WTC11 (cell line): ENCODE data around the gene ZC3H14. TPM values are rescaled to one million over a fixed set of nuclear protein-coding genes. Genes with fewer than 3 reads are reported as not detected.

Source experiments
- ATAC-seq: fragments of 200-7000 bp; cut with Tn5 transposase; 2 replicates; pipeline ENCODE4 v1.10.0; 2021; ENCODE audit warnings: mild to moderate bottlenecking, moderate library complexity
- CTCF ChIA-PET: fragments of 300-600 bp; sonication (Branson Sonifier 250); formaldehyde crosslinking; loops from one replicate; lab custom pipeline; 2021; ENCODE audit warnings: antibody characterized with exemption; lab: Charles Lee
- POLR2A ChIA-PET: fragments of 350-600 bp; sonication (Branson Sonifier 250); formaldehyde crosslinking; loops from one replicate; lab custom pipeline; 2021; ENCODE audit warnings: antibody characterized with exemption; lab: Charles Lee
- DNase-seq: peaks from one replicate; pipeline ENCODE4 v3.0.0; 2021; ENCODE audit warnings: low spot score
- H3K27ac Mint-ChIP-seq: 2 replicates; pipeline ENCODE4 v1.8.0; 2021; ENCODE audit warnings: mixed read lengths
- H3K27me3 Mint-ChIP-seq: 2 replicates; pipeline ENCODE4 v1.8.0; 2021; ENCODE audit warnings: low read depth, mild to moderate bottlenecking, moderate library complexity, mixed read lengths
- H3K36me3 Mint-ChIP-seq: 2 replicates; pipeline ENCODE4 v1.8.0; 2021; ENCODE audit warnings: mixed read lengths
- H3K4me1 Mint-ChIP-seq: 2 replicates; pipeline ENCODE4 v1.8.0; 2022; ENCODE audit warnings: mixed read lengths
- H3K4me3 Mint-ChIP-seq: 2 replicates; pipeline ENCODE4 v1.8.0; 2021; ENCODE audit warnings: mild to moderate bottlenecking, moderate library complexity, mixed read lengths
- H3K9me3 Mint-ChIP-seq: 2 replicates; pipeline ENCODE4 v1.8.0; 2021; ENCODE audit warnings: mixed read lengths
- EMX1 ChIP-seq: fragments of 250-450 bp; sonication (Bioruptor Pico); IDR thresholded peaks from 2 replicates; pipeline ENCODE4 v1.8.0; 2021; ENCODE audit warnings: mild to moderate bottlenecking
- ESRRA ChIP-seq: sonication (generic); formaldehyde crosslinking; IDR thresholded peaks from 2 replicates; pipeline ENCODE4 v1.8.1; 2022; ENCODE audit warnings: mild to moderate bottlenecking, missing genetic modification reagents, borderline replicate concordance
- FOXJ3 ChIP-seq: sonication (generic); formaldehyde crosslinking; IDR thresholded peaks from 2 replicates; pipeline ENCODE4 v1.9.0; 2021; ENCODE audit warnings: missing genetic modification reagents, mild to moderate bottlenecking, borderline replicate concordance
- FOXK1 ChIP-seq: sonication (generic); formaldehyde crosslinking; IDR thresholded peaks from 2 replicates; pipeline ENCODE4 v1.8.0; 2022; ENCODE audit warnings: mild to moderate bottlenecking, moderate library complexity, missing genetic modification reagents
- GRHL2 ChIP-seq: fragments of 250-450 bp; sonication (Bioruptor Pico); IDR thresholded peaks from 2 replicates; pipeline ENCODE4 v1.8.0; 2022; ENCODE audit warnings: mild to moderate bottlenecking, moderate library complexity; ENCODE audit not compliant: insufficient replicate concordance, severe bottlenecking
- HMGA2 ChIP-seq: fragments of 250-450 bp; sonication (Bioruptor Pico); IDR thresholded peaks from 2 replicates; pipeline ENCODE4 v1.4.0; 2021; ENCODE audit warnings: mild to moderate bottlenecking, moderate library complexity
- IRF2 ChIP-seq: sonication (generic); formaldehyde crosslinking; IDR thresholded peaks from 2 replicates; pipeline ENCODE4 v1.8.0; 2022; ENCODE audit warnings: low read depth, missing genetic modification reagents, borderline replicate concordance
- JAZF1 ChIP-seq: fragments of 250-450 bp; sonication (Bioruptor Pico); IDR thresholded peaks from 2 replicates; pipeline ENCODE4 v1.9.0; 2021; ENCODE audit warnings: moderate library complexity, mild to moderate bottlenecking, inconsistent platforms
- NFYB ChIP-seq: sonication (generic); formaldehyde crosslinking; conservative IDR thresholded peaks from 2 replicates; pipeline ENCODE4 v1.8.0; 2022; ENCODE audit warnings: low read depth, missing genetic modification reagents
- RORB ChIP-seq: fragments of 250-450 bp; sonication (Bioruptor Pico); IDR thresholded peaks from 2 replicates; pipeline ENCODE4 v1.9.0; 2021; ENCODE audit warnings: mild to moderate bottlenecking
- SMAD4 ChIP-seq: sonication (generic); formaldehyde crosslinking; IDR thresholded peaks from 2 replicates; pipeline ENCODE4 v1.8.0; 2022; ENCODE audit warnings: mild to moderate bottlenecking, missing genetic modification reagents
- TEAD4 ChIP-seq: sonication (generic); formaldehyde crosslinking; IDR thresholded peaks from 2 replicates; pipeline ENCODE4 v1.8.0; 2022; ENCODE audit warnings: mild to moderate bottlenecking, missing genetic modification reagents
- ZNF396 ChIP-seq: fragments of 250-450 bp; sonication (Bioruptor Pico); IDR thresholded peaks from 2 replicates; pipeline ENCODE4 v1.8.0; 2021; ENCODE audit warnings: mild to moderate bottlenecking, moderate library complexity, borderline replicate concordance
- ZNF416 ChIP-seq: fragments of 250-450 bp; sonication (Bioruptor Pico); IDR thresholded peaks from 2 replicates; pipeline ENCODE4 v1.9.0; 2021; ENCODE audit warnings: mild to moderate bottlenecking, inconsistent platforms
- ZNF671 ChIP-seq: fragments of 250-450 bp; sonication (Bioruptor Pico); IDR thresholded peaks from 2 replicates; pipeline ENCODE4 v1.8.0; 2021; ENCODE audit warnings: mild to moderate bottlenecking
- total RNA-seq: library from RNA; stranded (reverse); gene quantifications from 3 replicates; pipeline ENCODE4 v1.2.3, GENCODE V29; 2021
- TF ChIP-seq, protein P1 (sequence below): sonication (generic); formaldehyde crosslinking; IDR thresholded peaks from 2 replicates; pipeline ENCODE4 v1.8.0; 2023; ENCODE audit warnings: missing genetic modification reagents
- TF ChIP-seq, protein P2 (sequence below): sonication (generic); formaldehyde crosslinking; IDR thresholded peaks from 2 replicates; pipeline ENCODE4 v1.8.1; 2022; ENCODE audit warnings: mild to moderate bottlenecking, missing genetic modification reagents, moderate library complexity, borderline replicate concordance
- TF ChIP-seq, protein P3 (sequence below): sonication (generic); formaldehyde crosslinking; IDR thresholded peaks from 2 replicates; pipeline ENCODE4 v1.8.1; 2023; ENCODE audit warnings: mild to moderate bottlenecking, missing genetic modification reagents, borderline replicate concordance
- TF ChIP-seq, protein P4 (sequence below): sonication (generic); formaldehyde crosslinking; conservative IDR thresholded peaks from 2 replicates; pipeline ENCODE4 v1.8.1; 2022; ENCODE audit warnings: mild to moderate bottlenecking, missing genetic modification reagents
- TF ChIP-seq, protein P5 (sequence below): sonication (generic); formaldehyde crosslinking; IDR thresholded peaks from 2 replicates; pipeline ENCODE4 v1.8.0; 2022; ENCODE audit warnings: mild to moderate bottlenecking, missing genetic modification reagents
- TF ChIP-seq, protein P6 (sequence below): sonication (generic); formaldehyde crosslinking; IDR thresholded peaks from 2 replicates; pipeline ENCODE4 v1.8.1; 2022; ENCODE audit warnings: mild to moderate bottlenecking, moderate library complexity, missing genetic modification reagents
- TF ChIP-seq, protein P7 (sequence below): fragments of 250-450 bp; sonication (Bioruptor Pico); IDR thresholded peaks from 2 replicates; pipeline ENCODE4 v1.9.0; 2021; ENCODE audit warnings: mild to moderate bottlenecking

Gene ZC3H14
- total RNA-seq, 1 experiment from 2014 or later, result 64.9 TPM

DNA sequence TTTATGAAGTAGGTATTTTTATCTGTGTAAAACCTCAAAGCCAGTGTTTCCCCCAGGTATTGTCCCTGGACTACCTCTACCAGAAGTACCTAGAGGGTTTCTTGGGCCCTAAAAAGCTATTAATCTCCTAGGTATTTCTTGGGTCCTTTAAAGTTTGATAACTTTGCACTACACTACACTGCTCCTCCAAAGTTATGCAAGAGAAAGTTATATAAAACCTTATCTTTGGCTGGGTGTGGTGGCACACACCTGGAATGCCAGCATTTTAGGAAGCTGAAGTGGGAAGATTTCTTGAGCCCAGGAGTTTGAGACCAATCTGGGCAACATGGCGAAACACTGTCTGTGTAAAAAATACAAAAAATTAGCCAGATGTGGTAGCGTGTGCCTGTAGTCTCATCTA, 42.9 kb upstream of the ZC3H14 start (continued):
- TF ChIP-seq IRF2 (CRISPR knock-in tag), result no peak

DNA sequence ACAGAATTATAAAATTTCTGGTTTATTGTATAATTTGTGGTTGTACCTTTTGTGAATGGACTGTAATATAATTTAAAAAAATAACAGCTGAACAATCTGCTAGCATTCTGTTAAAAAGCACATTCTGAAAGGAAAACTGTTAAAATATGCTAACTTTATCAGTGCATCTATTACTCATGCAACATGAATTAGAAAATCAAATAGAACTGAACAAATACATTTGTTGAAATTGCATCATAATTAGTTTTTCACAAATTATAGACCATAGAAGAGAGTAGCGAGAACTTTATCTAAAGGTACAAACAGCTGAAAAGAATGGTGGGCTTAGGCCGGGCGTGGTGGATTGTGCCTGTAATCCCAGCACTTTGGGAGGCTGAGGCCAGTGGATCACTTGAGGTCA, 41.0 kb upstream of the ZC3H14 start:
- H3K36me3 Mint-ChIP-seq, result no peaks in the 10 kb centered on the region
- CTCF ChIA-PET, result interaction anchor here (1.0 kb wide), 1 partner anchor 333 kb away, joined by 5 read pairs; no protein-coding TSS in a partner anchor

DNA sequence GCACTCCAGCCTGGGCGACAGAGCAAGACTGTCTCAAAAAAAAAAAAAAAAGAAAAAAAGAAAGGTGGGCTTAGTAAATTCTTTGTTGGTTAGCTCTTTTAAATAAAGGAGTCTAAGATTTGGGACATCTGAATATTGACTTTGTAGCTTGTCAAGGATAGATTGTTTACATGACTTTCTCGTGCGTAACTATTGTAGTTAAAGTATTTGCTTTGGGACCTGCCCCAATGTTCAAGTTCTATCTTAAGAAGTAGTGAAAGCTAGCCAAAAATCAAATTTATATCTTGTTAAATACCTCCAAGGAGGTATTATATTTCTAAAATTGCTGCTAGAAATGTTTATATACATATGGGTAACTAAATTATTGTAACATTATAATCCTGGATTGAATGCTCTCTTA, 40.4 kb upstream of the ZC3H14 start:
- Mint-ChIP-seq H3K9me3 (no peaks in the 10 kb centered on the region), H3K27ac (no peak overlapping the region), H3K36me3 (no peaks in the 10 kb centered on the region), H3K4me1 (no peaks in the 10 kb centered on the region), H3K27me3 (no peaks in the 10 kb centered on the region), H3K4me3 (no peak overlapping the region)
- no peak for ATAC-seq
- ChIA-PET CTCF (interaction anchor here (1.0 kb wide), 1 partner anchor 333 kb away, joined by 5 read pairs; no protein-coding TSS in a partner anchor), POLR2A (no interaction called here)
- DNase-seq, result no peak
- TF ChIP-seq EMX1 (CRISPR knock-in tag) (no peak), GRHL2 (no peak), FOXK1 (CRISPR knock-in tag) (no peak), ESRRA (no peak), SMAD4 (CRISPR knock-in tag) (no peak), ZNF396 (CRISPR knock-in tag) (no peak), FOXJ3 (CRISPR knock-in tag) (no peak)
- TF ChIP-seq, protein P1, sequence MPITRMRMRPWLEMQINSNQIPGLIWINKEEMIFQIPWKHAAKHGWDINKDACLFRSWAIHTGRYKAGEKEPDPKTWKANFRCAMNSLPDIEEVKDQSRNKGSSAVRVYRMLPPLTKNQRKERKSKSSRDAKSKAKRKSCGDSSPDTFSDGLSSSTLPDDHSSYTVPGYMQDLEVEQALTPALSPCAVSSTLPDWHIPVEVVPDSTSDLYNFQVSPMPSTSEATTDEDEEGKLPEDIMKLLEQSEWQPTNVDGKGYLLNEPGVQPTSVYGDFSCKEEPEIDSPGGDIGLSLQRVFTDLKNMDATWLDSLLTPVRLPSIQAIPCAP (CRISPR knock-in tag), result no peak

More for the DNA sequence above, 41.0 kb upstream of the ZC3H14 start:
- TF ChIP-seq, protein P2, sequence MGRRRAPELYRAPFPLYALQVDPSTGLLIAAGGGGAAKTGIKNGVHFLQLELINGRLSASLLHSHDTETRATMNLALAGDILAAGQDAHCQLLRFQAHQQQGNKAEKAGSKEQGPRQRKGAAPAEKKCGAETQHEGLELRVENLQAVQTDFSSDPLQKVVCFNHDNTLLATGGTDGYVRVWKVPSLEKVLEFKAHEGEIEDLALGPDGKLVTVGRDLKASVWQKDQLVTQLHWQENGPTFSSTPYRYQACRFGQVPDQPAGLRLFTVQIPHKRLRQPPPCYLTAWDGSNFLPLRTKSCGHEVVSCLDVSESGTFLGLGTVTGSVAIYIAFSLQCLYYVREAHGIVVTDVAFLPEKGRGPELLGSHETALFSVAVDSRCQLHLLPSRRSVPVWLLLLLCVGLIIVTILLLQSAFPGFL, result no peak
- TF ChIP-seq, protein P3, sequence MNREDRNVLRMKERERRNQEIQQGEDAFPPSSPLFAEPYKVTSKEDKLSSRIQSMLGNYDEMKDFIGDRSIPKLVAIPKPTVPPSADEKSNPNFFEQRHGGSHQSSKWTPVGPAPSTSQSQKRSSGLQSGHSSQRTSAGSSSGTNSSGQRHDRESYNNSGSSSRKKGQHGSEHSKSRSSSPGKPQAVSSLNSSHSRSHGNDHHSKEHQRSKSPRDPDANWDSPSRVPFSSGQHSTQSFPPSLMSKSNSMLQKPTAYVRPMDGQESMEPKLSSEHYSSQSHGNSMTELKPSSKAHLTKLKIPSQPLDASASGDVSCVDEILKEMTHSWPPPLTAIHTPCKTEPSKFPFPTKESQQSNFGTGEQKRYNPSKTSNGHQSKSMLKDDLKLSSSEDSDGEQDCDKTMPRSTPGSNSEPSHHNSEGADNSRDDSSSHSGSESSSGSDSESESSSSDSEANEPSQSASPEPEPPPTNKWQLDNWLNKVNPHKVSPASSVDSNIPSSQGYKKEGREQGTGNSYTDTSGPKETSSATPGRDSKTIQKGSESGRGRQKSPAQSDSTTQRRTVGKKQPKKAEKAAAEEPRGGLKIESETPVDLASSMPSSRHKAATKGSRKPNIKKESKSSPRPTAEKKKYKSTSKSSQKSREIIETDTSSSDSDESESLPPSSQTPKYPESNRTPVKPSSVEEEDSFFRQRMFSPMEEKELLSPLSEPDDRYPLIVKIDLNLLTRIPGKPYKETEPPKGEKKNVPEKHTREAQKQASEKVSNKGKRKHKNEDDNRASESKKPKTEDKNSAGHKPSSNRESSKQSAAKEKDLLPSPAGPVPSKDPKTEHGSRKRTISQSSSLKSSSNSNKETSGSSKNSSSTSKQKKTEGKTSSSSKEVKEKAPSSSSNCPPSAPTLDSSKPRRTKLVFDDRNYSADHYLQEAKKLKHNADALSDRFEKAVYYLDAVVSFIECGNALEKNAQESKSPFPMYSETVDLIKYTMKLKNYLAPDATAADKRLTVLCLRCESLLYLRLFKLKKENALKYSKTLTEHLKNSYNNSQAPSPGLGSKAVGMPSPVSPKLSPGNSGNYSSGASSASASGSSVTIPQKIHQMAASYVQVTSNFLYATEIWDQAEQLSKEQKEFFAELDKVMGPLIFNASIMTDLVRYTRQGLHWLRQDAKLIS, result no peak
- TF ChIP-seq ZNF671 (CRISPR knock-in tag) (no peak), HMGA2 (CRISPR knock-in tag) (no peak), NFYB (CRISPR knock-in tag) (no peak), TEAD4 (CRISPR knock-in tag) (no peak), RORB (CRISPR knock-in tag) (no peak), JAZF1 (CRISPR knock-in tag) (no peak), ZNF416 (CRISPR knock-in tag) (no peak)
- TF ChIP-seq, protein P4, sequence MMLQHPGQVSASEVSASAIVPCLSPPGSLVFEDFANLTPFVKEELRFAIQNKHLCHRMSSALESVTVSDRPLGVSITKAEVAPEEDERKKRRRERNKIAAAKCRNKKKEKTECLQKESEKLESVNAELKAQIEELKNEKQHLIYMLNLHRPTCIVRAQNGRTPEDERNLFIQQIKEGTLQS (CRISPR knock-in tag), result no peak
- TF ChIP-seq, protein P5, sequence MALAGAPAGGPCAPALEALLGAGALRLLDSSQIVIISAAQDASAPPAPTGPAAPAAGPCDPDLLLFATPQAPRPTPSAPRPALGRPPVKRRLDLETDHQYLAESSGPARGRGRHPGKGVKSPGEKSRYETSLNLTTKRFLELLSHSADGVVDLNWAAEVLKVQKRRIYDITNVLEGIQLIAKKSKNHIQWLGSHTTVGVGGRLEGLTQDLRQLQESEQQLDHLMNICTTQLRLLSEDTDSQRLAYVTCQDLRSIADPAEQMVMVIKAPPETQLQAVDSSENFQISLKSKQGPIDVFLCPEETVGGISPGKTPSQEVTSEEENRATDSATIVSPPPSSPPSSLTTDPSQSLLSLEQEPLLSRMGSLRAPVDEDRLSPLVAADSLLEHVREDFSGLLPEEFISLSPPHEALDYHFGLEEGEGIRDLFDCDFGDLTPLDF (CRISPR knock-in tag), result no peak
- TF ChIP-seq, protein P6, sequence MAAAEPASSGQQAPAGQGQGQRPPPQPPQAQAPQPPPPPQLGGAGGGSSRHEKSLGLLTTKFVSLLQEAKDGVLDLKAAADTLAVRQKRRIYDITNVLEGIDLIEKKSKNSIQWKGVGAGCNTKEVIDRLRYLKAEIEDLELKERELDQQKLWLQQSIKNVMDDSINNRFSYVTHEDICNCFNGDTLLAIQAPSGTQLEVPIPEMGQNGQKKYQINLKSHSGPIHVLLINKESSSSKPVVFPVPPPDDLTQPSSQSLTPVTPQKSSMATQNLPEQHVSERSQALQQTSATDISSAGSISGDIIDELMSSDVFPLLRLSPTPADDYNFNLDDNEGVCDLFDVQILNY (CRISPR knock-in tag), result no peak
- TF ChIP-seq, protein P7, sequence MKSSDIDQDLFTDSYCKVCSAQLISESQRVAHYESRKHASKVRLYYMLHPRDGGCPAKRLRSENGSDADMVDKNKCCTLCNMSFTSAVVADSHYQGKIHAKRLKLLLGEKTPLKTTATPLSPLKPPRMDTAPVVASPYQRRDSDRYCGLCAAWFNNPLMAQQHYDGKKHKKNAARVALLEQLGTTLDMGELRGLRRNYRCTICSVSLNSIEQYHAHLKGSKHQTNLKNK, result no peak
- no peaks in the 10 kb centered on the region for H3K27me3 Mint-ChIP-seq
- H3K4me1 Mint-ChIP-seq, result no peaks in the 10 kb centered on the region
- no peak for ATAC-seq
- POLR2A ChIA-PET, result no interaction called here
- H3K9me3 Mint-ChIP-seq, result no peaks in the 10 kb centered on the region
- no peak for DNase-seq
- no peak overlapping the region for H3K4me3 Mint-ChIP-seq
- H3K27ac Mint-ChIP-seq, result no peak overlapping the region
